ENCODE data around the gene CCDC148. TPM values are rescaled to one million over a fixed set of nuclear protein-coding genes. Genes with fewer than 3 reads are reported as not detected.

The CCDC148 gene
- total and polyA plus RNA-seq, 10 of the 15 experiments (the other 5 are each of a cell fraction or from before 2014, with no cell fraction given): 0.07 to 0.30 (median 0.18) TPM; not detected in 7

DNA sequence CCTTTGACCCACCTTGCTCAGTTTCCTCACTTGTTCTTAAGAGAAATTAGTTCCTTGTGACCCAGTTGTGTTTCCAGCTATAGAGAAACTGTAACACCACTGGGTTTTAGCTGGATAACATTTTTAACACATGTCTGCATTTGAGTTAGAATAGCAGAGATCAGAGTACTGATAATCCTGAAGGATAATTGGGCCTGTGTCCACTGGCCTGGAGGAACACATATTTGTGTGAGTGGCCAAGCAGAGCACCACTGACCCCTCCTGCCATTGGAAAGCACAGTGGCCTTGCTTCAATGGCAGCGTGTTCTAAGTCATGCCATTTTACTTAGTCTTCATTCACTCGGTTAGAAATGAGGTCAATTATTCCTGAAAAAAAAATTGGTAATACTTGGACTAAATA, 42.8 kb upstream of the CCDC148 start:
- in situ Hi-C loops (cut with MboI): no loop called here
- no peak overlapping the region for H3K4me3 ChIP-seq
- H3K4me1 ChIP-seq (ENCODE audit: control insufficient read depth, insufficient read depth, low read length): no peaks in the 10 kb centered on the region
- POLR2A ChIA-PET: interaction anchor here (0.6 kb wide), 1 partner anchor 39 kb away, joined by 6 read pairs; no protein-coding TSS in a partner anchor
- CTCF ChIA-PET: no interaction called here
- WGBS (ENCODE audit: insufficient coverage, insufficient replicate concordance, low lambda C conversion rate, missing lambda C conversion rate): 97% methylated on average over 2 of the region's 2 CpGs
- no peak overlapping the region for H3K27ac ChIP-seq (ENCODE audit: control insufficient read depth, insufficient read depth)
- DNase-seq (ENCODE audit: low read depth, low spot score) (no peak), ATAC-seq (no peak), FAIRE-seq (no peak)
- H3K79me2 ChIP-seq (ENCODE audit: control insufficient read depth, insufficient read depth, low read length): no peaks in the 10 kb centered on the region
- H2AFZ ChIP-seq (ENCODE audit: control insufficient read depth, low read depth, low read length): no peak overlapping the region
- RAD21 ChIA-PET (ENCODE audit: unreplicated experiment): no interaction called here
- intact Hi-C loops (cut with micrococcal nuclease; ENCODE audit: unreplicated experiment): no loop called here
- H3K4me2 ChIP-seq (ENCODE audit: control insufficient read depth, insufficient read depth): no peak overlapping the region
- H3K9me3 ChIP-seq (replicated peaks; ENCODE audit: control insufficient read depth, insufficient read depth, low read length): no peaks in the 10 kb centered on the region
- SMC1A ChIA-PET (ENCODE audit: uncharacterized antibody, unreplicated experiment): no interaction called here
- H3K36me3 ChIP-seq (ENCODE audit: control insufficient read depth in 2 of 2, insufficient read depth in 2 of 2, low read length in 1 of 2): no peaks in the 10 kb centered on the region
- no peak overlapping the region for H3K9ac ChIP-seq (ENCODE audit: control insufficient read depth, insufficient read depth, low read length)
- BruUV-seq (replicated peaks): no TSS peak
- no peaks in the 10 kb centered on the region for H3K27me3 ChIP-seq (replicated peaks in 1 of 2; ENCODE audit: control insufficient read depth in 2 of 2, insufficient read depth in 2 of 2, low read length in 1 of 2)
- no peaks in the 10 kb centered on the region for H4K20me1 ChIP-seq (ENCODE audit: control insufficient read depth, insufficient read depth)
- TF ChIP-seq ZNF687 (IDR thresholded peaks at IDR 0.05): no peak
- no peak for TF ChIP-seq CTCF (IDR thresholded peaks at IDR 0.05 in 2 of 3, conservative IDR thresholded peaks at IDR 0.05 in 1 of 3; ENCODE audit: control insufficient read depth in 2 of 3, extremely low read depth in 1 of 3, insufficient read depth in 1 of 3, low read depth in 3 of 3, low read length in 3 of 3)
- no peak for TF ChIP-seq EP300 (IDR thresholded peaks at IDR 0.05; ENCODE audit: borderline replicate concordance in 1 of 2, control insufficient read depth in 1 of 2, low read depth in 2 of 2, low read length in 2 of 2)
- TF ChIP-seq RB1 (IDR thresholded peaks at IDR 0.05; ENCODE audit: borderline replicate concordance): no peak
- TF ChIP-seq ELK1 (IDR thresholded peaks at IDR 0.05; ENCODE audit: low read depth, low read length): no peak
- no peak for TF ChIP-seq ZNF217 (IDR thresholded peaks at IDR 0.05)
- no peak for TF ChIP-seq ZNF274 (IDR thresholded peaks at IDR 0.05; ENCODE audit: insufficient read depth, insufficient read length)
- TF ChIP-seq CHD4 (IDR thresholded peaks at IDR 0.05): no peak
- TF ChIP-seq, protein P1, sequence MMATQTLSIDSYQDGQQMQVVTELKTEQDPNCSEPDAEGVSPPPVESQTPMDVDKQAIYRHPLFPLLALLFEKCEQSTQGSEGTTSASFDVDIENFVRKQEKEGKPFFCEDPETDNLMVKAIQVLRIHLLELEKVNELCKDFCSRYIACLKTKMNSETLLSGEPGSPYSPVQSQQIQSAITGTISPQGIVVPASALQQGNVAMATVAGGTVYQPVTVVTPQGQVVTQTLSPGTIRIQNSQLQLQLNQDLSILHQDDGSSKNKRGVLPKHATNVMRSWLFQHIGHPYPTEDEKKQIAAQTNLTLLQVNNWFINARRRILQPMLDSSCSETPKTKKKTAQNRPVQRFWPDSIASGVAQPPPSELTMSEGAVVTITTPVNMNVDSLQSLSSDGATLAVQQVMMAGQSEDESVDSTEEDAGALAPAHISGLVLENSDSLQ (IDR thresholded peaks at IDR 0.05): no peak
- no peak for TF ChIP-seq ZNF207 (IDR thresholded peaks at IDR 0.05; ENCODE audit: borderline replicate concordance)
- TF ChIP-seq, protein P2, sequence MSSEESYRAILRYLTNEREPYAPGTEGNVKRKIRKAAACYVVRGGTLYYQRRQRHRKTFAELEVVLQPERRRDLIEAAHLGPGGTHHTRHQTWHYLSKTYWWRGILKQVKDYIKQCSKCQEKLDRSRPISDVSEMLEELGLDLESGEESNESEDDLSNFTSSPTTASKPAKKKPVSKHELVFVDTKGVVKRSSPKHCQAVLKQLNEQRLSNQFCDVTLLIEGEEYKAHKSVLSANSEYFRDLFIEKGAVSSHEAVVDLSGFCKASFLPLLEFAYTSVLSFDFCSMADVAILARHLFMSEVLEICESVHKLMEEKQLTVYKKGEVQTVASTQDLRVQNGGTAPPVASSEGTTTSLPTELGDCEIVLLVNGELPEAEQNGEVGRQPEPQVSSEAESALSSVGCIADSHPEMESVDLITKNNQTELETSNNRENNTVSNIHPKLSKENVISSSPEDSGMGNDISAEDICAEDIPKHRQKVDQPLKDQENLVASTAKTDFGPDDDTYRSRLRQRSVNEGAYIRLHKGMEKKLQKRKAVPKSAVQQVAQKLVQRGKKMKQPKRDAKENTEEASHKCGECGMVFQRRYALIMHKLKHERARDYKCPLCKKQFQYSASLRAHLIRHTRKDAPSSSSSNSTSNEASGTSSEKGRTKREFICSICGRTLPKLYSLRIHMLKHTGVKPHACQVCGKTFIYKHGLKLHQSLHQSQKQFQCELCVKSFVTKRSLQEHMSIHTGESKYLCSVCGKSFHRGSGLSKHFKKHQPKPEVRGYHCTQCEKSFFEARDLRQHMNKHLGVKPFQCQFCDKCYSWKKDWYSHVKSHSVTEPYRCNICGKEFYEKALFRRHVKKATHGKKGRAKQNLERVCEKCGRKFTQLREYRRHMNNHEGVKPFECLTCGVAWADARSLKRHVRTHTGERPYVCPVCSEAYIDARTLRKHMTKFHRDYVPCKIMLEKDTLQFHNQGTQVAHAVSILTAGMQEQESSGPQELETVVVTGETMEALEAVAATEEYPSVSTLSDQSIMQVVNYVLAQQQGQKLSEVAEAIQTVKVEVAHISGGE (CRISPR knock-in tag; IDR thresholded peaks at IDR 0.05): no peak
- no peak for TF ChIP-seq RAD21 (IDR thresholded peaks at IDR 0.05; ENCODE audit: insufficient read depth, low read depth, low read length)
